GM12801 (cell line): ENCODE results near the gene CELSR1.

Source experiments
- CTCF ChIP-seq: IDR thresholded peaks from one replicate; pipeline ENCODE4 v1.5.1; 2011; ENCODE audit warnings: control low read depth; ENCODE audit not compliant: insufficient read length; ENCODE audit errors: extremely low read depth

Gene CELSR1

GRCh38 chr22:46364341-46365165 is 172.9 kb downstream of the CELSR1 start:
- TF ChIP-seq CTCF, result no peak

- no peak for TF ChIP-seq CTCF
Observed at GRCh38 chr22:46363611-46364321, 173.7 kb downstream of the CELSR1 start.

- TF ChIP-seq CTCF, result no peak
Observed at GRCh38 chr22:46362934-46363515, 174.4 kb downstream of the CELSR1 start.

- no peak for TF ChIP-seq CTCF
Observed at GRCh38 chr22:46362203-46362933, 175.1 kb downstream of the CELSR1 start.

- TF ChIP-seq CTCF, result no peak
Observed at GRCh38 chr22:46361826-46362202, 175.6 kb downstream of the CELSR1 start.

GRCh38 chr22:46360891-46361290 is 176.5 kb downstream of the CELSR1 start:
- TF ChIP-seq CTCF, result no peak

GRCh38 chr22:46360097-46360496 is 177.3 kb downstream of the CELSR1 start:
- TF ChIP-seq CTCF, result no peak
